Left ventricle myocardium inferior (tissue), 1 donor: ENCODE results near the gene GINS3. TPM values are rescaled to one million over a fixed set of nuclear protein-coding genes. Genes with fewer than 3 reads are reported as not detected.

Experiments used
- DNase-seq: peaks from one replicate; pipeline ENCODE4 v3.0.0-alpha.2; 2020
- H3K27ac ChIP-seq: fragments of 200-600 bp; replicated peaks from 2 replicates; pipeline ENCODE4 v1.8.0; 2021
- H3K27me3 ChIP-seq: fragments of 200-600 bp; 2 replicates; pipeline ENCODE4 v1.8.0; 2021; ENCODE audit warnings: low read depth
- H3K36me3 ChIP-seq: fragments of 200-600 bp; 2 replicates; pipeline ENCODE4 v1.8.0; 2021
- H3K4me1 ChIP-seq: fragments of 200-600 bp; 2 replicates; pipeline ENCODE4 v1.8.0; 2021
- H3K4me3 ChIP-seq: fragments of 200-600 bp; 2 replicates; pipeline ENCODE4 v1.8.0; 2021; ENCODE audit warnings: mild to moderate bottlenecking, moderate library complexity
- H3K9me3 ChIP-seq: fragments of 200-600 bp; replicated peaks from 2 replicates; pipeline ENCODE4 v1.8.0; 2021
- CTCF ChIP-seq: fragments of 200-600 bp; IDR thresholded peaks from 2 replicates; pipeline ENCODE4 v1.8.0; 2021; ENCODE audit warnings: antibody characterized with exemption, mild to moderate bottlenecking, borderline replicate concordance
- intact Hi-C: fragments of 100-400 bp; cut with micrococcal nuclease; formaldehyde crosslinking; loops from one replicate; pipeline ENCODE4 v1.11.0; 2022
- total RNA-seq: library from RNA; stranded (reverse); fragmentation: NEBNext Ultra II Directional; extraction: Animal tissue kit (Norgen Biotek cat#: 25700); gene quantifications from one replicate; pipeline ENCODE4 v1.2.1, GENCODE V29; 2021
- donor health status: DM: no; HTN: yes; CAD: no; lungs with severe emphysema.

GINS3 gene
- total RNA-seq, 1 donor from 2014 or later: 4.7 TPM

- Histone ChIP-seq H3K9me3 (no peaks in the 10 kb centered on the region), H3K27me3 (no peaks in the 10 kb centered on the region), H3K4me1 (peaks cover 9% of the 10 kb centered on the region), H3K4me3 (no peak overlapping the region), H3K27ac (no peak overlapping the region), H3K36me3 (no peaks in the 10 kb centered on the region)
- intact Hi-C loops: no loop called here
- TF ChIP-seq CTCF: no peak
- no peak for DNase-seq
Measured at GRCh38 chr16:58378401-58378800, 13.9 kb upstream of the GINS3 start.

GRCh38 chr16:58379736-58380135, 12.5 kb upstream of the GINS3 start:
- H3K4me1 ChIP-seq: peaks cover 9% of the 10 kb centered on the region
- no peak for TF ChIP-seq CTCF
- intact Hi-C loops: no loop called here
- no peaks in the 10 kb centered on the region for H3K27me3 ChIP-seq
- DNase-seq: no peak
- H3K9me3 ChIP-seq: no peaks in the 10 kb centered on the region
- H3K36me3 ChIP-seq: no peaks in the 10 kb centered on the region
- H3K27ac ChIP-seq: no peak overlapping the region
- H3K4me3 ChIP-seq: no peak overlapping the region

GRCh38 chr16:58381661-58382060, 10.6 kb upstream of the GINS3 start:
- no peak for TF ChIP-seq CTCF
- Histone ChIP-seq H3K27ac (no peak overlapping the region), H3K4me3 (no peak overlapping the region), H3K4me1 (peaks cover 9% of the 10 kb centered on the region), H3K9me3 (no peaks in the 10 kb centered on the region), H3K36me3 (no peaks in the 10 kb centered on the region), H3K27me3 (no peaks in the 10 kb centered on the region)
- intact Hi-C loops: no loop called here
- no peak for DNase-seq

GRCh38 chr16:58384437-58385055, 7.7 kb upstream of the GINS3 start:
- Histone ChIP-seq H3K27me3 (no peaks in the 10 kb centered on the region), H3K27ac (no peak overlapping the region), H3K4me1 (no peaks in the 10 kb centered on the region), H3K9me3 (no peaks in the 10 kb centered on the region), H3K36me3 (no peaks in the 10 kb centered on the region), H3K4me3 (no peak overlapping the region)
- no peak for DNase-seq
- no peak for TF ChIP-seq CTCF
- intact Hi-C loops: no loop called here

- H3K4me1 ChIP-seq: no peaks in the 10 kb centered on the region
- no peak overlapping the region for H3K4me3 ChIP-seq
- no peaks in the 10 kb centered on the region for H3K27me3 ChIP-seq
- no peak for DNase-seq
- H3K27ac ChIP-seq: no peak overlapping the region
- H3K9me3 ChIP-seq: no peaks in the 10 kb centered on the region
- intact Hi-C loops: no loop called here
- TF ChIP-seq CTCF: no peak
- no peaks in the 10 kb centered on the region for H3K36me3 ChIP-seq
Measured at GRCh38 chr16:58385218-58385773, 7.0 kb upstream of the GINS3 start.
